HepG2 (cell line): ENCODE measurements around the gene SEZ6. TPM values are rescaled to one million over a fixed set of nuclear protein-coding genes. Genes with fewer than 3 reads are reported as not detected.

Source experiments
- ATAC-seq: fragments of 200-7000 bp; cut with Tn5 transposase; 3 replicates; pipeline ENCODE4 v1.9.1; 2020; ENCODE audit warnings: mild to moderate bottlenecking, moderate library complexity
- BruUV-seq: library from RNA; stranded (reverse); fragments of 400-500 nt; replicated peaks from 2 replicates; lab custom pipeline; 2021; lab: Mats Ljungman, UMichigan
- CTCF ChIA-PET: fragments of 300-600 bp; formaldehyde crosslinking; extraction: SDS; loops from one replicate; lab custom pipeline; 2021; ENCODE audit warnings: low total read pairs, inconsistent platforms, low intra/inter-chr PET ratio; lab: Yijun Ruan, JAX
- POLR2A ChIA-PET: fragments of 350-600 bp; sonication (Branson Sonifier 250); formaldehyde crosslinking; loops from one replicate; lab custom pipeline; 2020; ENCODE audit warnings: antibody characterized with exemption, inconsistent platforms; lab: Yijun Ruan, JAX
- DNase-seq: peaks from one replicate; pipeline ENCODE4 v3.0.0-alpha.2; 2015; ENCODE audit warnings: low spot score
- FAIRE-seq: peaks from 3 replicates; lab custom pipeline; 2011; peaks lifted over from hg19 to GRCh38; lab: Jason Lieb, UNC
- H2AFZ ChIP-seq: one replicate; pipeline ENCODE4 v1.6.1; 2011; ENCODE audit warnings: low read length, inconsistent platforms
- H3K27ac ChIP-seq: fragments of 300-600 bp; 3 replicates; pipeline ENCODE4 v1.8.0; 2011; ENCODE audit warnings: mixed run types, mild to moderate bottlenecking, mixed read lengths, low read length, inconsistent platforms; ENCODE audit not compliant: insufficient read depth; ENCODE audit errors: extremely low read length
- H3K27me3 ChIP-seq, 2 experiments: fragments of 200-600 bp in 1 of 2; 2 replicates in 1 of 2; 3 replicates in 1 of 2; pipeline versions ENCODE4 v1.6.0 to v1.8.0; 2011; ENCODE audit warnings: low read length in 2 of 2, mild to moderate bottlenecking in 2 of 2, moderate library complexity in 2 of 2, inconsistent platforms in 1 of 2; ENCODE audit not compliant: insufficient read depth in 2 of 2, control insufficient read depth in 1 of 2
- H3K36me3 ChIP-seq, 2 experiments: fragments of 200-600 bp in 1 of 2; replicated peaks in 1 of 2; 2 replicates in 1 of 2; 3 replicates in 1 of 2; pipeline versions ENCODE4 v1.5.1 to v1.8.0; 2011; ENCODE audit warnings: low read length in 2 of 2, inconsistent platforms in 1 of 2; ENCODE audit not compliant: insufficient read depth in 2 of 2, control insufficient read depth in 1 of 2
- H3K4me1 ChIP-seq: 2 replicates; pipeline ENCODE4 v1.5.1; 2012; ENCODE audit warnings: low read length, inconsistent platforms; ENCODE audit not compliant: insufficient read depth
- H3K4me2 ChIP-seq: 2 replicates; pipeline ENCODE4 v1.6.0; 2011; ENCODE audit warnings: low read depth, low read length, inconsistent platforms
- H3K4me3 ChIP-seq, 3 experiments: fragments of 200-600 bp in 1 of 3; sonication (generic), shearing (Covaris generic) in 1 of 3; replicated peaks in 1 of 3; 2 replicates each; pipeline ENCODE4 v1.5.1; 2011 to 2016; ENCODE audit warnings: low read length in 3 of 3, inconsistent platforms in 2 of 3, low read depth in 2 of 3, mild to moderate bottlenecking in 2 of 3, control low read depth in 1 of 3, mixed read lengths in 1 of 3; ENCODE audit not compliant: insufficient read depth in 1 of 3
- H3K79me2 ChIP-seq: one replicate; pipeline ENCODE4 v1.6.1; 2011; ENCODE audit warnings: low read length, inconsistent platforms; ENCODE audit not compliant: insufficient read depth
- H3K9ac ChIP-seq: 2 replicates; pipeline ENCODE4 v1.6.0; 2011; ENCODE audit warnings: mild to moderate bottlenecking, low read depth, low read length, inconsistent platforms; ENCODE audit not compliant: insufficient read depth
- H3K9me3 ChIP-seq: 2 replicates; pipeline ENCODE4 v1.5.1; 2012; ENCODE audit warnings: mild to moderate bottlenecking, low read length
- H4K20me1 ChIP-seq: 2 replicates; pipeline ENCODE4 v1.6.0; 2011; ENCODE audit warnings: inconsistent platforms, mild to moderate bottlenecking, low read length, moderate library complexity; ENCODE audit not compliant: insufficient read depth
- ATRX ChIP-seq: sonication (generic); formaldehyde crosslinking; IDR thresholded peaks from 2 replicates; pipeline ENCODE4 v1.4.0; 2020; ENCODE audit warnings: missing genetic modification reagents, borderline replicate concordance
- EED ChIP-seq: sonication (generic); formaldehyde crosslinking; IDR thresholded peaks from 2 replicates; pipeline ENCODE4 v1.5.0; 2020; ENCODE audit warnings: mild to moderate bottlenecking, missing genetic modification reagents
- ETV6 ChIP-seq: sonication (generic); formaldehyde crosslinking; conservative IDR thresholded peaks from 2 replicates; pipeline ENCODE4 v1.4.0; 2020; ENCODE audit warnings: missing genetic modification reagents
- KDM6A ChIP-seq: IDR thresholded peaks from 2 replicates; pipeline ENCODE4 v1.6.1; 2016; ENCODE audit warnings: low read depth
- PHB2 ChIP-seq: fragments of 450-650 bp; IDR thresholded peaks from 2 replicates; pipeline ENCODE4 v1.6.1; 2018; ENCODE audit not compliant: partially characterized antibody
- PHF21A ChIP-seq: sonication (generic); formaldehyde crosslinking; IDR thresholded peaks from 2 replicates; pipeline ENCODE4 v1.5.0; 2020; ENCODE audit warnings: mild to moderate bottlenecking, missing genetic modification reagents
- REST ChIP-seq, 2 experiments: IDR thresholded peaks; 2 replicates each; pipeline ENCODE4 v1.6.1; 2011 to 2012; ENCODE audit warnings: low read length in 2 of 2, borderline replicate concordance in 1 of 2, low read depth in 1 of 2, mild to moderate bottlenecking in 1 of 2, moderate library complexity in 1 of 2
- SP2 ChIP-seq: sonication (generic); formaldehyde crosslinking; IDR thresholded peaks from 2 replicates; pipeline ENCODE4 v1.5.1; 2020; ENCODE audit warnings: mild to moderate bottlenecking, missing genetic modification reagents
- ZNF142 ChIP-seq: sonication (generic); formaldehyde crosslinking; IDR thresholded peaks from 2 replicates; pipeline ENCODE4 v1.4.0; 2020; ENCODE audit warnings: missing genetic modification reagents
- ZNF589 ChIP-seq: sonication (generic); formaldehyde crosslinking; conservative IDR thresholded peaks from 2 replicates; pipeline ENCODE4 v1.8.0; 2022; ENCODE audit warnings: mild to moderate bottlenecking, moderate library complexity, missing genetic modification reagents
- ZNF83 ChIP-seq: sonication (generic); formaldehyde crosslinking; IDR thresholded peaks from 2 replicates; pipeline ENCODE4 v1.4.0; 2020; ENCODE audit warnings: missing genetic modification reagents, mild to moderate bottlenecking, borderline replicate concordance
- WGBS: methylation state at CpG from one replicate; pipeline ENCODE4 v1.1.6; 2017; ENCODE audit warnings: low lambda C conversion rate; 5-methylcytosine and 5-hydroxymethylcytosine counted together
- in situ Hi-C: cut with HindIII; loops from 2 replicates; pipeline ENCODE4 v1.10.0; 2017; ENCODE audit warnings: low pct_unique_long_range_greater_than_20kb; ENCODE audit not compliant: extremely low pct_ligation_motif_present
- intact Hi-C: fragments of 100-400 bp; cut with micrococcal nuclease; formaldehyde crosslinking; loops from one replicate; pipeline ENCODE4 v1.10.0; 2022; ENCODE audit not compliant: unreplicated experiment
- polyA plus RNA-seq, 8 experiments: library from polyadenylated mRNA; depleted of rRNA in 3 of 8; stranded (reverse) in 7 of 8; unstranded in 1 of 8; fragments of >200 nt; fragmentation: Illumina TruSeq in 4 of 8; extraction: Trizol in 4 of 8; gene quantifications; 2 replicates each; pipeline versions ENCODE4 v1.2.1 to v1.2.3, GENCODE V29; 2011 to 2016; ENCODE audit warnings: low read depth in 4 of 8, missing spikeins in 1 of 8, mixed read lengths in 1 of 8; ENCODE audit not compliant: insufficient read depth in 1 of 8
- total RNA-seq, 5 experiments: library from RNA; depleted of rRNA; stranded (reverse); fragments of >200 nt; fragmentation: Illumina TruSeq; extraction: Trizol; gene quantifications; 2 replicates each; pipeline ENCODE4 v1.2.3, GENCODE V29; 2016; ENCODE audit warnings: low read depth in 1 of 5
- TF ChIP-seq, protein P1 (sequence below): sonication (generic); formaldehyde crosslinking; IDR thresholded peaks from 2 replicates; pipeline ENCODE4 v1.9.0; 2021; ENCODE audit warnings: missing genetic modification reagents, borderline replicate concordance

Gene SEZ6
- total and polyA plus RNA-seq, 2 of the 13 experiments (the other 11 are each of a cell fraction or from before 2014, with no cell fraction given) = not detected

- TF ChIP-seq REST (IDR thresholded peaks at IDR 0.05; ENCODE audit: borderline replicate concordance in 1 of 2, low read depth in 1 of 2, low read length in 2 of 2) (peak; percentile 92 to 94), ETV6 (CRISPR knock-in tag) (no peak)
Observed at GRCh38 chr17:29004081-29004692, 1.6 kb downstream of the SEZ6 start (continued).

- CTCF ChIA-PET = no interaction called here
- BruUV-seq = no TSS peak
- TF ChIP-seq ZNF589 (CRISPR knock-in tag) (no peak), ZNF83 (CRISPR knock-in tag) (no peak), ATRX (CRISPR knock-in tag) (no peak), ZNF142 (CRISPR knock-in tag) (no peak), SP2 (no peak), KDM6A (CRISPR knock-in tag) (no peak), PHF21A (CRISPR knock-in tag) (no peak), PHB2 (no peak), EED (CRISPR knock-in tag) (no peak)
- TF ChIP-seq, protein P1, sequence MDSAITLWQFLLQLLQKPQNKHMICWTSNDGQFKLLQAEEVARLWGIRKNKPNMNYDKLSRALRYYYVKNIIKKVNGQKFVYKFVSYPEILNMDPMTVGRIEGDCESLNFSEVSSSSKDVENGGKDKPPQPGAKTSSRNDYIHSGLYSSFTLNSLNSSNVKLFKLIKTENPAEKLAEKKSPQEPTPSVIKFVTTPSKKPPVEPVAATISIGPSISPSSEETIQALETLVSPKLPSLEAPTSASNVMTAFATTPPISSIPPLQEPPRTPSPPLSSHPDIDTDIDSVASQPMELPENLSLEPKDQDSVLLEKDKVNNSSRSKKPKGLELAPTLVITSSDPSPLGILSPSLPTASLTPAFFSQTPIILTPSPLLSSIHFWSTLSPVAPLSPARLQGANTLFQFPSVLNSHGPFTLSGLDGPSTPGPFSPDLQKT (CRISPR knock-in tag) = no peak
Observed at GRCh38 chr17:29003289-29003688, 2.5 kb downstream of the SEZ6 start.

More at GRCh38 chr17:29003289-29003688, 2.5 kb downstream of the SEZ6 start:
- intact Hi-C loops (no loop called here), in situ Hi-C loops (no loop called here)
- no peak overlapping the region for H3K27ac ChIP-seq
- H3K79me2 ChIP-seq = no peaks in the 10 kb centered on the region
- H3K27me3 ChIP-seq = peaks cover 11 to 53% of the 10 kb centered on the region in 2 experiments
- DNase-seq (no peak), ATAC-seq (no peak), FAIRE-seq (no peak)
- H4K20me1 ChIP-seq = peaks cover 8% of the 10 kb centered on the region; the same call in 1 of the 2 replicates
- no peaks in the 10 kb centered on the region for H3K36me3 ChIP-seq
- H3K4me3 ChIP-seq = no peak overlapping the region
- H3K4me1 ChIP-seq = peaks cover 15% of the 10 kb centered on the region
- WGBS = 0% methylated on average over 3 of the region's 12 CpGs
- H3K4me2 ChIP-seq = no peak overlapping the region
- POLR2A ChIA-PET = no interaction called here
- H2AFZ ChIP-seq = no peak overlapping the region
- no peak overlapping the region for H3K9ac ChIP-seq
- H3K9me3 ChIP-seq = no peaks in the 10 kb centered on the region
